Hepatocyte (in vitro differentiated cells): ENCODE results near the gene GRIA1.

Experiments
- EZH2 ChIP-seq: fragments of 200-600 bp; sonication (generic); IDR thresholded peaks from 2 replicates; pipeline ENCODE4 v1.6.1; 2016; ENCODE audit warnings: antibody characterized with exemption, mild to moderate bottlenecking, borderline replicate concordance
- EZH2phosphoT487 ChIP-seq: fragments of 200-600 bp; sonication (generic); IDR thresholded peaks from one replicate; pipeline ENCODE4 v1.6.1; 2018; ENCODE audit warnings: antibody characterized with exemption, mild to moderate bottlenecking, low read depth, moderate library complexity; ENCODE audit not compliant: unreplicated experiment, severe bottlenecking
- TF ChIP-seq, protein P1 (sequence below): fragments of 200-600 bp; sonication (generic); IDR thresholded peaks from 2 replicates; pipeline ENCODE4 v1.5.1; 2016; ENCODE audit warnings: antibody characterized with exemption, mild to moderate bottlenecking; ENCODE audit not compliant: poor library complexity

GRCh38 chr5:153672347-153673090, 182.0 kb downstream of the GRIA1 start:
- no peak for TF ChIP-seq EZH2
- TF ChIP-seq, protein P1, sequence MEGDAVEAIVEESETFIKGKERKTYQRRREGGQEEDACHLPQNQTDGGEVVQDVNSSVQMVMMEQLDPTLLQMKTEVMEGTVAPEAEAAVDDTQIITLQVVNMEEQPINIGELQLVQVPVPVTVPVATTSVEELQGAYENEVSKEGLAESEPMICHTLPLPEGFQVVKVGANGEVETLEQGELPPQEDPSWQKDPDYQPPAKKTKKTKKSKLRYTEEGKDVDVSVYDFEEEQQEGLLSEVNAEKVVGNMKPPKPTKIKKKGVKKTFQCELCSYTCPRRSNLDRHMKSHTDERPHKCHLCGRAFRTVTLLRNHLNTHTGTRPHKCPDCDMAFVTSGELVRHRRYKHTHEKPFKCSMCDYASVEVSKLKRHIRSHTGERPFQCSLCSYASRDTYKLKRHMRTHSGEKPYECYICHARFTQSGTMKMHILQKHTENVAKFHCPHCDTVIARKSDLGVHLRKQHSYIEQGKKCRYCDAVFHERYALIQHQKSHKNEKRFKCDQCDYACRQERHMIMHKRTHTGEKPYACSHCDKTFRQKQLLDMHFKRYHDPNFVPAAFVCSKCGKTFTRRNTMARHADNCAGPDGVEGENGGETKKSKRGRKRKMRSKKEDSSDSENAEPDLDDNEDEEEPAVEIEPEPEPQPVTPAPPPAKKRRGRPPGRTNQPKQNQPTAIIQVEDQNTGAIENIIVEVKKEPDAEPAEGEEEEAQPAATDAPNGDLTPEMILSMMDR: no peak
- no peak for TF ChIP-seq EZH2phosphoT487
